RWPE1 (cell line): Measurements from ENCODE around the gene NR3C2.

Experiments
- CTCF ChIA-PET: fragments of 350-600 bp; sonication (Branson Sonifier 250); formaldehyde crosslinking; extraction: SDS; loops from one replicate; lab custom pipeline; 2021; lab: Yijun Ruan, JAX
- POLR2A ChIA-PET: fragments of 400-600 bp; formaldehyde crosslinking; extraction: SDS; loops from one replicate; lab custom pipeline; 2020; ENCODE audit warnings: antibody characterized with exemption; ENCODE audit not compliant: low non-redundant PET; lab: Yijun Ruan, JAX
- DNase-seq: peaks from one replicate; pipeline ENCODE4 v3.0.0; 2012; ENCODE audit warnings: low spot score
- H3K27ac ChIP-seq: fragments of 450-650 bp; 2 replicates; pipeline ENCODE4 v1.5.1; 2017
- CTCF ChIP-seq: fragments of 450-650 bp; conservative IDR thresholded peaks from 2 replicates; pipeline ENCODE4 v1.5.1; 2017; ENCODE audit warnings: low read depth, mild to moderate bottlenecking

The NR3C2 gene

DNA sequence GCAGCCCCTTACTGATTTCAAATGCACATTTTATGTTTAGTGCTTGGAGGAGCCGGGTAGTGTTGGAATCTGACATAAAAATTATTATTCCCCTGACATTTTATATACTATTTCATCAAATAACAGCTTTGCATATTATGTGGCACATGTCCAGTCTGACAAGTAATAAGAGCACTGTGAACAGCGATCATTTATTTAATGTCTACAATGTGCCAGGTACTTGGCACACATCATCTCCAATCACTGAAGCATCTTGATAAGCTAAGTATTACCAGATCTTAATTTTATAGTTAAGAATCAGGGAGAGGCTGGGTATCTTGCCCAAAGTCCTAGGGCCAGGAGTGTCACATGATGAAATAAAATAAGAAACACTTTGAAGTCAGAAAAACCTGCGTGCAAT, 197.2 kb downstream of the NR3C2 start:
- TF ChIP-seq CTCF: no peak
- no peak overlapping the region for H3K27ac ChIP-seq
- ChIA-PET POLR2A (no interaction called here), CTCF (interaction anchor here (0.5 kb wide), 1 partner anchor 11 kb away, joined by 3 read pairs; no protein-coding TSS in a partner anchor)
- no peak for DNase-seq

- DNase-seq: no peak
- H3K27ac ChIP-seq: no peak overlapping the region
- CTCF ChIA-PET: no interaction called here
- POLR2A ChIA-PET: no interaction called here
- no peak for TF ChIP-seq CTCF
These were observed 198.4 kb downstream of the NR3C2 start for GRCh38 chr4:148243837-148244236.

DNA sequence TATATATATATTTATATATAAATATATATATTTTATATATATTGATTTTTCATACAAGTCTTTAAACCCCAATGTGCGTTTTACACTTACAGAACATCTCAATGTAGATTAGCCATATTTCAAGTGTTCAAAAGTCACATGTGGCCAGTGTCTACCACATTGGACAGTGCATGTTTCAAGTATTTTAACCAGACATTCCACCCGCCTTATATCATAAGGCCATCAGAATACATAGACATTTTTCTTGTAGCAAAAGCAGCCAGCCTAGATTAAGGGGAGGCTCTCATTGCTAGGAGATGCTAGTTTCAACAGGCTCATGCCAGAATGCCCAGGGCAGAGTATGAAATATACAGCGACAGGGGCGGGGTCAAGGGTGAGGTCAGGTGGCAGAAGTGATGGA, 202.0 kb downstream of the NR3C2 start:
- CTCF ChIA-PET: no interaction called here
- POLR2A ChIA-PET: no interaction called here
- no peak overlapping the region for H3K27ac ChIP-seq
- TF ChIP-seq CTCF: no peak
- no peak for DNase-seq

- ChIA-PET POLR2A (no interaction called here), CTCF (interaction anchor here (1.1 kb wide), 1 partner anchor 10 kb away, joined by 3 read pairs; no protein-coding TSS in a partner anchor)
- DNase-seq: no peak
These were observed 202.7 kb downstream of the NR3C2 start for GRCh38 chr4:148239494-148239985.

DNA sequence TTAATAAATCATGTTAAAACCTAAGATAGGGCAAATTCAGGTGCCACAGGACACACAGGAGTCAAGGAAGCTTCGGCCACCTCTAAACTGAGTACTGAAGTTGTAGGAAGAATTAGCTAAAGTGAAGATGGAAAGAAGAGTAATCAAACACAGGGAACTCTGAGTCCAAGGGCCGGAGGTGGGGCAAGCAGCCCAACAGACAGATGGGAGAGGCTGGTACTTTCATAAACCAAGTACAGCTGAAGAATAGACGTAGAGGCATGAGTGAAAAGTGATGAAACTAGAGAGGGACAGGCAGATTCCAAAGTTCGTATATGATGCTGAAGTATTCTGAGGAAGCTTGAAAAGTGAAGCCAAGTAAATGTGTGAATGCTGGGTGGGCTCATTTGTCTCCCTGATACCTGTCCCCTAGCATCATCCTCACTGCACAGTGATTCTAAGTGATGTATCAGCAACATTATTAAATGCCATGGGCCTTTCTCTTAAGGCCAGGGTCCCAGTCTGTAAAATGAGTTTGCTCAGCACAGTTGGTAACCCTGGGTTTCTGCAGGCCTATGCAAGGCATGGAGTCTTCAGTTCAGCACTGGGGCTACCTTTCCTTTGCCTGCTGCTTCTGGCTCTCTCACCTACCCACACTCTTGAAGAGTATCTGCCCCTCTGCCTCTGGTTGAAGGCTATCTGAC, 203.3 kb downstream of the NR3C2 start:
- DNase-seq: no peak
- TF ChIP-seq CTCF: no peak
- CTCF ChIA-PET: interaction anchor here (1.1 kb wide), 1 partner anchor 10 kb away, joined by 3 read pairs; no protein-coding TSS in a partner anchor
- H3K27ac ChIP-seq: no peak overlapping the region
- POLR2A ChIA-PET: no interaction called here

More at GRCh38 chr4:148239494-148239985, 202.7 kb downstream of the NR3C2 start:
- no peak overlapping the region for H3K27ac ChIP-seq
- no peak for TF ChIP-seq CTCF

GRCh38 chr4:148238086-148238485, 204.1 kb downstream of the NR3C2 start:
- DNase-seq: no peak
- CTCF ChIA-PET: interaction anchor here (0.7 kb wide), 1 partner anchor 453 kb away, joined by 3 read pairs; no protein-coding TSS in a partner anchor
- TF ChIP-seq CTCF: no peak
- no peak overlapping the region for H3K27ac ChIP-seq
- POLR2A ChIA-PET: no interaction called here
